HG02623 (cell line): ENCODE measurements around the gene PIP4K2B.

Source experiments
- ATAC-seq: cut with Tn5 transposase; IDR thresholded peaks from one replicate; pipeline ENCODE4 v1.9.1; 2021; ENCODE audit warnings: moderate library complexity; ENCODE audit not compliant: unreplicated experiment

The PIP4K2B gene

GRCh38 chr17:38746004-38746848 lies 53.1 kb downstream of the PIP4K2B start:
- ATAC-seq: no peak

GRCh38 chr17:38745545-38745944 lies 53.8 kb downstream of the PIP4K2B start:
- no peak for ATAC-seq

- no peak for ATAC-seq
These were observed 55.7 kb downstream of the PIP4K2B start for GRCh38 chr17:38743556-38744171.

GRCh38 chr17:38742411-38743308 lies 56.7 kb downstream of the PIP4K2B start:
- no peak for ATAC-seq

- no peak for ATAC-seq
These were observed 57.4 kb downstream of the PIP4K2B start for GRCh38 chr17:38741921-38742410.

GRCh38 chr17:38741461-38741860 lies 57.9 kb downstream of the PIP4K2B start:
- ATAC-seq: no peak

GRCh38 chr17:38740806-38741205 lies 58.5 kb downstream of the PIP4K2B start:
- no peak for ATAC-seq

- ATAC-seq: no peak
These were observed 59.3 kb downstream of the PIP4K2B start for GRCh38 chr17:38740044-38740443.

GRCh38 chr17:38739305-38739704 lies 60.1 kb downstream of the PIP4K2B start:
- ATAC-seq: no peak

GRCh38 chr17:38738686-38739085 lies 60.7 kb downstream of the PIP4K2B start:
- ATAC-seq: no peak

GRCh38 chr17:38738007-38738662 lies 61.2 kb downstream of the PIP4K2B start:
- no peak for ATAC-seq

- ATAC-seq: no peak
These were observed 64.0 kb downstream of the PIP4K2B start for GRCh38 chr17:38735161-38735997.

- ATAC-seq: no peak
These were observed 65.1 kb downstream of the PIP4K2B start for GRCh38 chr17:38733982-38734973.

- no peak for ATAC-seq
These were observed 65.9 kb downstream of the PIP4K2B start for GRCh38 chr17:38733282-38733981.

- ATAC-seq: no peak
These were observed 66.7 kb downstream of the PIP4K2B start for GRCh38 chr17:38732376-38733281.

GRCh38 chr17:38731526-38732294 lies 67.6 kb downstream of the PIP4K2B start:
- ATAC-seq: no peak
